ENCODE measurements around the gene OLFM3. TPM values are rescaled to one million over a fixed set of nuclear protein-coding genes. Genes with fewer than 3 reads are reported as not detected.

The OLFM3 gene
- total and polyA plus RNA-seq, 2 experiments from 2014 or later, result 0.21 to 0.31 TPM

GRCh38 chr1:101977266-101977665, 19.5 kb downstream of the OLFM3 start:
- Mint-ChIP-seq H3K9me3 (peaks cover 5% of the 10 kb centered on the region; the same call in 1 of the 3 replicates), H3K36me3 (ENCODE audit: low read depth) (no peaks in the 10 kb centered on the region; the same call in 2 of the 3 replicates), H3K4me3 (no peak overlapping the region), H3K4me1 (peaks cover 9% of the 10 kb centered on the region; the same call in 2 of the 3 replicates), H3K27me3 (ENCODE audit: insufficient read depth, low read depth, poor library complexity) (no peaks in the 10 kb centered on the region), H3K27ac (no peak overlapping the region)
- H3F3A ChIP-seq (replicated peaks; ENCODE audit: low read depth), result no peaks in the 10 kb centered on the region
- H3K79me2 ChIP-seq (replicated peaks; ENCODE audit: insufficient read depth), result no peaks in the 10 kb centered on the region
- ATAC-seq, result no peak
- 0 out of 2 replicates have a peak, but pooled peaks cover 11% of the 10 kb centered on the region for H3K4me1 ChIP-seq (ENCODE audit: insufficient read depth)
- no peak overlapping the region for H3K4me3 ChIP-seq
- DNase-seq (ENCODE audit: low spot score), result no peak
- H3K9me2 ChIP-seq (ENCODE audit: insufficient read depth), result no peaks in the 10 kb centered on the region
- no peak overlapping the region for H3K27ac ChIP-seq (ENCODE audit: low read depth)
- H3K27me3 ChIP-seq (ENCODE audit: insufficient read depth), result no peaks in the 10 kb centered on the region
- no peaks in the 10 kb centered on the region for H4K20me1 ChIP-seq (replicated peaks; ENCODE audit: insufficient read depth)
- H3K4me2 ChIP-seq, result no peak overlapping the region
- TF ChIP-seq CREB1 (CRISPR knock-in tag; IDR thresholded peaks at IDR 0.05; ENCODE audit: low read depth) (no peak), POLR2AphosphoS5 (IDR thresholded peaks at IDR 0.05; ENCODE audit: low read depth) (no peak), ZNF462 (CRISPR knock-in tag; IDR thresholded peaks at IDR 0.05) (no peak), STAT1 (IDR thresholded peaks at IDR 0.05; ENCODE audit: unreplicated experiment) (no peak), ZNF114 (CRISPR knock-in tag; IDR thresholded peaks at IDR 0.05) (no peak)
- H3K36me3 ChIP-seq (ENCODE audit: insufficient read depth), result no peaks in the 10 kb centered on the region
- no peak overlapping the region for H2AFZ ChIP-seq

GRCh38 chr1:101976161-101976560, 20.6 kb downstream of the OLFM3 start:
- no peaks in the 10 kb centered on the region for H3K27me3 ChIP-seq (ENCODE audit: insufficient read depth)
- no peak overlapping the region for H3K4me3 ChIP-seq
- no peaks in the 10 kb centered on the region for H3K36me3 ChIP-seq (ENCODE audit: insufficient read depth)
- Mint-ChIP-seq H3K9me3 (peaks cover 5% of the 10 kb centered on the region; the same call in 1 of the 3 replicates), H3K27me3 (ENCODE audit: insufficient read depth, low read depth, poor library complexity) (no peaks in the 10 kb centered on the region), H3K27ac (no peak overlapping the region), H3K4me3 (no peak overlapping the region), H3K36me3 (ENCODE audit: low read depth) (no peaks in the 10 kb centered on the region; the same call in 2 of the 3 replicates), H3K4me1 (peaks cover 9% of the 10 kb centered on the region; the same call in 2 of the 3 replicates)
- no peak overlapping the region for H3K27ac ChIP-seq (ENCODE audit: low read depth)
- H3F3A ChIP-seq (replicated peaks; ENCODE audit: low read depth), result no peaks in the 10 kb centered on the region
- H4K20me1 ChIP-seq (replicated peaks; ENCODE audit: insufficient read depth), result no peaks in the 10 kb centered on the region
- H3K79me2 ChIP-seq (replicated peaks; ENCODE audit: insufficient read depth), result no peaks in the 10 kb centered on the region
- H2AFZ ChIP-seq, result no peak overlapping the region
- H3K4me2 ChIP-seq, result no peak overlapping the region
- H3K9me2 ChIP-seq (ENCODE audit: insufficient read depth), result no peaks in the 10 kb centered on the region
- ATAC-seq, result no peak
- no peak for DNase-seq (ENCODE audit: low spot score)
- 0 out of 2 replicates have a peak, but pooled peaks cover 11% of the 10 kb centered on the region for H3K4me1 ChIP-seq (ENCODE audit: insufficient read depth)
- no peak for TF ChIP-seq CTCF (conservative IDR thresholded peaks at IDR 0.05; ENCODE audit: low read depth in 2 of 2)
- no peak for TF ChIP-seq ZNF114 (CRISPR knock-in tag; IDR thresholded peaks at IDR 0.05)
- TF ChIP-seq ZNF331 (CRISPR knock-in tag; IDR thresholded peaks at IDR 0.05; ENCODE audit: low read depth), result no peak
- no peak for TF ChIP-seq EZH2phosphoT487 (IDR thresholded peaks at IDR 0.05; ENCODE audit: unreplicated experiment)
- no peak for TF ChIP-seq REST (IDR thresholded peaks at IDR 0.05; ENCODE audit: unreplicated experiment)
- TF ChIP-seq POLR2AphosphoS5 (IDR thresholded peaks at IDR 0.05; ENCODE audit: low read depth), result no peak
- no peak for TF ChIP-seq JUNB (IDR thresholded peaks at IDR 0.05; ENCODE audit: unreplicated experiment)
- TF ChIP-seq NANOG (IDR thresholded peaks at IDR 0.05; ENCODE audit: borderline replicate concordance), result no peak
